Measurements from ENCODE around the gene CYP4X1.

Gene CYP4X1

GRCh38 chr1:47024141-47024801 is 802 bp downstream of the CYP4X1 start:
- no peak overlapping the region for H3K4me3 ChIP-seq (replicated peaks; ENCODE audit: low read depth, low read length)
- no peaks in the 10 kb centered on the region for H3K36me3 ChIP-seq (ENCODE audit: control insufficient read depth, insufficient read depth, low read length)
- DNase-seq (ENCODE audit: extremely low read depth, insufficient read length), result no peak
- TF ChIP-seq CTCF (IDR thresholded peaks at IDR 0.05; ENCODE audit: insufficient read depth, low read length, poor library complexity, severe bottlenecking), result no peak
- H3K27me3 ChIP-seq (replicated peaks; ENCODE audit: control insufficient read depth, insufficient read depth, low read length), result no peaks in the 10 kb centered on the region; the same call in 1 of the 2 replicates

- no peak for TF ChIP-seq CTCF (IDR thresholded peaks at IDR 0.05; ENCODE audit: insufficient read depth, low read length, poor library complexity, severe bottlenecking)
These were observed 6.8 kb downstream of the CYP4X1 start for GRCh38 chr1:47030170-47030805.

GRCh38 chr1:47031059-47031458 is 7.6 kb downstream of the CYP4X1 start:
- no peak for DNase-seq (ENCODE audit: extremely low read depth, insufficient read length)
- no peak for TF ChIP-seq CTCF (IDR thresholded peaks at IDR 0.05; ENCODE audit: insufficient read depth, low read length, poor library complexity, severe bottlenecking)
- H3K27me3 ChIP-seq (replicated peaks; ENCODE audit: control insufficient read depth, insufficient read depth, low read length), result no peaks in the 10 kb centered on the region
- no peaks in the 10 kb centered on the region for H3K36me3 ChIP-seq (ENCODE audit: control insufficient read depth, insufficient read depth, low read length)
- no peak overlapping the region for H3K4me3 ChIP-seq (replicated peaks; ENCODE audit: low read depth, low read length)

More at GRCh38 chr1:47030170-47030805, 6.8 kb downstream of the CYP4X1 start:
- no peaks in the 10 kb centered on the region for H3K27me3 ChIP-seq (replicated peaks; ENCODE audit: control insufficient read depth, insufficient read depth, low read length)
- no peak for DNase-seq (ENCODE audit: extremely low read depth, insufficient read length)
- H3K36me3 ChIP-seq (ENCODE audit: control insufficient read depth, insufficient read depth, low read length), result no peaks in the 10 kb centered on the region
- no peak overlapping the region for H3K4me3 ChIP-seq (replicated peaks; ENCODE audit: low read depth, low read length)

GRCh38 chr1:47031585-47031984 is 8.1 kb downstream of the CYP4X1 start:
- TF ChIP-seq CTCF (IDR thresholded peaks at IDR 0.05; ENCODE audit: insufficient read depth, low read length, poor library complexity, severe bottlenecking), result no peak
- Histone ChIP-seq H3K4me3 (replicated peaks; ENCODE audit: low read depth, low read length) (no peak overlapping the region), H3K27me3 (replicated peaks; ENCODE audit: control insufficient read depth, insufficient read depth, low read length) (no peaks in the 10 kb centered on the region), H3K36me3 (ENCODE audit: control insufficient read depth, insufficient read depth, low read length) (no peaks in the 10 kb centered on the region)
- no peak for DNase-seq (ENCODE audit: extremely low read depth, insufficient read length)

- DNase-seq (ENCODE audit: extremely low read depth, insufficient read length), result no peak
- TF ChIP-seq CTCF (IDR thresholded peaks at IDR 0.05; ENCODE audit: insufficient read depth, low read length, poor library complexity, severe bottlenecking), result no peak
- Histone ChIP-seq H3K36me3 (ENCODE audit: control insufficient read depth, insufficient read depth, low read length) (no peaks in the 10 kb centered on the region), H3K27me3 (replicated peaks; ENCODE audit: control insufficient read depth, insufficient read depth, low read length) (no peaks in the 10 kb centered on the region), H3K4me3 (replicated peaks; ENCODE audit: low read depth, low read length) (no peak overlapping the region)
These were observed 13.3 kb downstream of the CYP4X1 start for GRCh38 chr1:47036764-47037163.

All from GM06990 (cell line).